GM19372 (cell line): Measurements from ENCODE around the gene VCL.
"Not testable (repeated sequence)": the region's sequence is repeated elsewhere in the genome, so short reads cannot be mapped to it uniquely, and the experiment has no call there.

Experiments used
- ATAC-seq: cut with Tn5 transposase; IDR thresholded peaks from one replicate; pipeline ENCODE4 v1.9.1; 2021; ENCODE audit warnings: mild to moderate bottlenecking, low read depth, moderate library complexity; ENCODE audit not compliant: unreplicated experiment

The VCL gene

GRCh38 chr10:74097776-74098175 lies 99.9 kb downstream of the VCL start:
- ATAC-seq = no peak

- no peak for ATAC-seq
Observed at GRCh38 chr10:74099420-74099819, 101.5 kb downstream of the VCL start.

- ATAC-seq = no peak
Observed at GRCh38 chr10:74099836-74100235, 101.9 kb downstream of the VCL start.

GRCh38 chr10:74103560-74104258 lies 105.8 kb downstream of the VCL start:
- no peak for ATAC-seq

GRCh38 chr10:74104480-74104879 lies 106.6 kb downstream of the VCL start:
- ATAC-seq = no peak

- ATAC-seq = no peak
Observed at GRCh38 chr10:74104996-74105395, 107.1 kb downstream of the VCL start.

GRCh38 chr10:74107391-74107790 lies 109.5 kb downstream of the VCL start:
- no peak for ATAC-seq

GRCh38 chr10:74109452-74109851 lies 111.5 kb downstream of the VCL start:
- ATAC-seq = no peak

- ATAC-seq = no peak
Observed at GRCh38 chr10:74110120-74110519, 112.2 kb downstream of the VCL start.

GRCh38 chr10:74111799-74112198 lies 113.9 kb downstream of the VCL start:
- ATAC-seq = no peak

- ATAC-seq = no peak
Observed at GRCh38 chr10:74113546-74113945, 115.6 kb downstream of the VCL start.

- no peak for ATAC-seq
Observed at GRCh38 chr10:74114041-74114448, 116.1 kb downstream of the VCL start.

- ATAC-seq = no peak
Observed at GRCh38 chr10:74117738-74118137, 119.8 kb downstream of the VCL start.

- no peak for ATAC-seq
Observed at GRCh38 chr10:74118804-74119203, 120.9 kb downstream of the VCL start.

- ATAC-seq = no peak
Observed at GRCh38 chr10:74120911-74121310, 123.0 kb downstream of the VCL start.

- ATAC-seq = no peak
Observed at GRCh38 chr10:74121368-74121767, 123.5 kb downstream of the VCL start.

GRCh38 chr10:74122060-74122459 lies 124.1 kb downstream of the VCL start:
- ATAC-seq = no peak

GRCh38 chr10:74123081-74123480 lies 125.2 kb downstream of the VCL start:
- ATAC-seq = no peak

- no peak for ATAC-seq
Observed at GRCh38 chr10:74133923-74134820, 136.3 kb downstream of the VCL start.

GRCh38 chr10:74135452-74135851 lies 137.5 kb downstream of the VCL start:
- ATAC-seq = no peak

GRCh38 chr10:74137992-74138391 lies 140.1 kb downstream of the VCL start:
- ATAC-seq = no peak

- ATAC-seq = not testable (repeated sequence)
Observed at GRCh38 chr10:74138596-74138995, 140.7 kb downstream of the VCL start.
